ENCODE data around the gene VAMP8.
"Not testable (repeated sequence)": the region's sequence is repeated elsewhere in the genome, so short reads cannot be mapped to it uniquely, and the experiment has no call there.

Gene VAMP8

DNA sequence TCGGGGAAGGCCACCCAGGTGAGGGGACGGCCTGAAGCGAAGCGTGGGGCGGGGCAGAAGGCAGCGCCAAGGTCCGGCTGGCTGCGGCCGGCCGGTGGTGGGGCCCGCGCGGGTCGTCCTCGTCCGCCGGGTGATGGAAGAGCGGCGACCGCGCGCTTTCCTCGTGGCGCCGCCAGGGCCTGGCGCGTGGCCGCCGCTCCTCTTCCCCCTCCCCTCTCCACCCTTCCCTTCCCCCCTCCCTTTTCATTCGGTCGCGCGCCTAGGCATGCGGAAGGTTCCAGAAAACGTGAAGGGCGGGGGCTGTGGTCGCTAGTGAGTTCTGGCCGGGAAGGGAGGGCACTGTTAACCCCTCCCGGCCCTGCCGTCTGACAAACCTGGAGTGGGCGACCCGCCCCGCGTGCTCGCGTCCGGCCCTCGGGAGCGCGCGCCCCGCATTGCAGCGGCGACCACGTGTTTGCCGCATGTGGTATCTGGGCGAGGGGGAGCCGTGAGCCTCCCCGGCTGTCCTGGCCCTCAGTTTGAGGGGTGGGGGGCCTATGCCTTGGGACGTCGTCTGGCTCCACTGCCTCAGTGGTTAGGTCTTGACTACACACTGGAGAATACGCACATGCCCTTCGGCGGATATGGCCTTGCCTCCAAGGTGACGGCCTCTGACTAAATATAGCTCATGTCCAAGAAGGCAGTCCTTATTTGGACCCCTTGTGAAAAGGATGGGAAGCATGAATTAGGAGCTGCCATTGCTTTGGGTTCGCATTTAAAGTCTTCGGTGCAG, 37.8 kb upstream of the VAMP8 start:
- Histone ChIP-seq H3K36me3 (ENCODE audit: control insufficient read depth, low read depth, low read length) (peaks cover 45% of the 10 kb centered on the region), H3K9me3 (ENCODE audit: control insufficient read depth, low read depth, low read length) (no peaks in the 10 kb centered on the region), H3K27me3 (ENCODE audit: control insufficient read depth, insufficient read depth, low read length) (no peaks in the 10 kb centered on the region), H3K27ac (ENCODE audit: low read length) (peak overlapping the region; percentile 86), H3K4me1 (ENCODE audit: control insufficient read depth, low read depth, low read length) (peaks cover 16% of the 10 kb centered on the region), H3K4me3 (ENCODE audit: low read length) (peak overlapping the region; percentile 89), H3K9ac (ENCODE audit: low read length) (peak overlapping the region; percentile 100)

DNA sequence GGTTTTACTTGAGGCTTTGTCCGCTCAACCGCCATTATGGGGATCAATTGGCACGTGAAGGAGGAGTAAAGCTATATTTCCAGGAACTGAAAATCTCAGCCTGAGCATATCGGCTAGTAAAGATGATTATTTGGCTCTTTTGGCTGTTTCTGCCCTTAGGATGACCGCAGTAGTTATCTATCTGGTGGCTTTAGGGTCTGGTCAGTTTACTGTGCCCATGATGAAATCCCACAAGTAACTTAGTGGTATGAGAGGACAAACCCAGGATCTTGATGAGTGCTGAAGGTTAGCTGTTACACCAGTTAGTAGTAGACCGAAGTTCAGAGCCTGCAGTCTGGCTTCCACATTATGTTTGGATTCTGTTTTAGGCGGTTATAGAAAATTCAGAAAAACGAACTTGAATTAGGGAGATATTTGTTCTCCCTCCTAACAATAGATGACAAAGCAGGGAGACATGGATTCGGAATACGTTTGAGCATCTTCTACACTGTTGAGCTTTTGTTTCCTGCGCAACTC, 37.2 kb upstream of the VAMP8 start:
- Histone ChIP-seq H3K9me3 (ENCODE audit: control insufficient read depth, low read depth, low read length) (no peaks in the 10 kb centered on the region), H3K9ac (ENCODE audit: low read length) (peak overlapping the region; percentile 100), H3K27ac (ENCODE audit: low read length) (peak overlapping the region; percentile 62), H3K4me3 (ENCODE audit: low read length) (peak overlapping the region; percentile 89), H3K4me1 (ENCODE audit: control insufficient read depth, low read depth, low read length) (peaks cover 16% of the 10 kb centered on the region), H3K27me3 (ENCODE audit: control insufficient read depth, insufficient read depth, low read length) (no peaks in the 10 kb centered on the region), H3K36me3 (ENCODE audit: control insufficient read depth, low read depth, low read length) (peaks cover 51% of the 10 kb centered on the region)

GRCh38 chr2:85541262-85541661, 36.1 kb upstream of the VAMP8 start:
- H3K4me3 ChIP-seq (ENCODE audit: low read length), result peak overlapping the region; percentile 89
- H3K9ac ChIP-seq (ENCODE audit: low read length), result peak overlapping the region; percentile 100
- H3K9me3 ChIP-seq (ENCODE audit: control insufficient read depth, low read depth, low read length), result no peaks in the 10 kb centered on the region
- H3K4me1 ChIP-seq (ENCODE audit: control insufficient read depth, low read depth, low read length), result peaks cover 16% of the 10 kb centered on the region
- H3K36me3 ChIP-seq (ENCODE audit: control insufficient read depth, low read depth, low read length), result peaks cover 61% of the 10 kb centered on the region
- no peaks in the 10 kb centered on the region for H3K27me3 ChIP-seq (ENCODE audit: control insufficient read depth, insufficient read depth, low read length)
- H3K27ac ChIP-seq (ENCODE audit: low read length), result no peak overlapping the region

DNA sequence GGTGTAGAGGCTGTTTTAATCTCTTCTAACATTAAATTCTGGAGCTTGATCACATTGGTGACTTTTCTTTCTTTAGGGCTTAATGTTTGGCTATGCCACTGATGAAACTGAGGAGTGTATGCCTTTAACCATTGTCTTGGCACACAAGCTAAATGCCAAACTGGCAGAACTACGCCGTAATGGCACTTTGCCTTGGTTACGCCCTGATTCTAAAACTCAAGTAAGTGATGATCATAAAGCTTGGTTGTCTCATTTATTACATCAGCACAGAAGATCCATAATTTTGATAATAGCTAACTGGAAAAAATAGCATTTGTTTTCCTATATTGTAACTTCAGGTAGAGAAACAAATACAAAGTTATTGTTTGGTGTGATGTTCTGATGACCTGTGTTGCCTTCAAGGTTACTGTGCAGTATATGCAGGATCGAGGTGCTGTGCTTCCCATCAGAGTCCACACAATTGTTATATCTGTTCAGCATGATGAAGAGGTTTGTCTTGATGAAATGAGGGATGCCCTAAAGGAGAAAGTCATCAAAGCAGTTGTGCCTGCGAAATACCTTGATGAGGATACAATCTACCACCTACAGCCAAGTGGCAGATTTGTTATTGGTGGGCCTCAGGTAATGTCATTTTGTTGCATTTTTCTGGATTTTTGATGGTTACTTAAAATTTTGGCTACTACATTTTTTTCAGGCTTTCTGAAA, 35.5 kb upstream of the VAMP8 start:
- Histone ChIP-seq H3K4me1 (ENCODE audit: control insufficient read depth, low read depth, low read length) (peaks cover 14% of the 10 kb centered on the region), H3K36me3 (ENCODE audit: control insufficient read depth, low read depth, low read length) (peaks cover 61% of the 10 kb centered on the region), H3K27ac (ENCODE audit: low read length) (no peak overlapping the region), H3K27me3 (ENCODE audit: control insufficient read depth, insufficient read depth, low read length) (no peaks in the 10 kb centered on the region), H3K9me3 (ENCODE audit: control insufficient read depth, low read depth, low read length) (no peaks in the 10 kb centered on the region), H3K9ac (ENCODE audit: low read length) (peak overlapping the region; percentile 100), H3K4me3 (ENCODE audit: low read length) (peak overlapping the region; percentile 89)

DNA sequence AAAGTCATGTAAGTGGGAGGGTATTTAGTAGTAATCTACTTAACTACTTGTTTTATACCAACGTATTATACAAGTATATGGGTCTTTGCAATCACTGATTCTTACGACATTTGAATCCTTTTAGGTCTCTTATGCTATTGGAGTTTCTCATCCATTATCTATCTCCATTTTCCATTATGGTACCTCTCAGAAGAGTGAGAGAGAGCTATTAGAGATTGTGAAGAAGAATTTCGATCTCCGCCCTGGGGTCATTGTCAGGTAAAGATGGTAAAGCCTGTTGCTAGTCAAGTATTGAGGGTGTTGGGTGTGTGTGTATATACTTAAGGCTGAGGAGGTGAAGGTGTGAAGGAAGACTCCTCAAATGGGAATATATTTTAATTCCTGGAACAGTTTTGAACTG, 34.6 kb upstream of the VAMP8 start:
- Histone ChIP-seq H3K36me3 (ENCODE audit: control insufficient read depth, low read depth, low read length) (peaks cover 61% of the 10 kb centered on the region), H3K9ac (ENCODE audit: low read length) (no peak overlapping the region), H3K4me1 (ENCODE audit: control insufficient read depth, low read depth, low read length) (peaks cover 6% of the 10 kb centered on the region), H3K4me3 (ENCODE audit: low read length) (no peak overlapping the region), H3K9me3 (ENCODE audit: control insufficient read depth, low read depth, low read length) (no peaks in the 10 kb centered on the region), H3K27ac (ENCODE audit: low read length) (no peak overlapping the region), H3K27me3 (ENCODE audit: control insufficient read depth, insufficient read depth, low read length) (no peaks in the 10 kb centered on the region)

DNA sequence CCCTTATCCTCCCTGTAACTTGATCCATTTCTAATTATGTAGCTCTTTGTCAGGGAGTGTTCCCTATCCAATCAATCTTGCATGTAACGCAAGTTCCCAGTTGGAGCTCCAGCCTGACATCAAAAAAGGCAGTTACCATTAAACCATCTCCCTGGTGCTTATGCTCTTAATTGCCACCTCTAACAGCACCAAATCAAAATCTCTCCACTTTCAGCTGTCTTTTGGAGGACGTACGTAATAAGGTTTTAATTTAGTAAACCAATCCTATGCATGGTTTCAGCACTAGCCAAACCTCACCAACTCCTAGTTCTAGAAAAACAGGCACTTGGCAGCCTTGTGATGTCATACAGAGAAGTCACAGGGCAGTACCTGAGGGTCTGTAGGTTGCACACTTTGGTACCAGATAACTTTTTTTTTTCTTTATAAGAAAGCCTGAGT, 33.1 kb upstream of the VAMP8 start:
- not testable (repeated sequence) for H3K9me3 ChIP-seq (ENCODE audit: control insufficient read depth, low read depth, low read length); H3K9ac ChIP-seq (ENCODE audit: low read length); H3K27ac ChIP-seq (ENCODE audit: low read length); H3K27me3 ChIP-seq (ENCODE audit: control insufficient read depth, insufficient read depth, low read length); H3K4me3 ChIP-seq (ENCODE audit: low read length); H3K4me1 ChIP-seq (ENCODE audit: control insufficient read depth, low read depth, low read length)
- peaks cover 61% of the 10 kb centered on the region for H3K36me3 ChIP-seq (ENCODE audit: control insufficient read depth, low read depth, low read length)

GRCh38 chr2:85544915-85545779, 32.2 kb upstream of the VAMP8 start:
- not testable (repeated sequence) for H3K9ac ChIP-seq (ENCODE audit: low read length); H3K27ac ChIP-seq (ENCODE audit: low read length)
- H3K36me3 ChIP-seq (ENCODE audit: control insufficient read depth, low read depth, low read length), result peaks cover 64% of the 10 kb centered on the region

GRCh38 chr2:85545780-85546240, 31.6 kb upstream of the VAMP8 start:
- H3K4me3 ChIP-seq (ENCODE audit: low read length), result no peak overlapping the region
- no peak overlapping the region for H3K27ac ChIP-seq (ENCODE audit: low read length)
- no peaks in the 10 kb centered on the region for H3K27me3 ChIP-seq (ENCODE audit: control insufficient read depth, insufficient read depth, low read length)
- no peaks in the 10 kb centered on the region for H3K9me3 ChIP-seq (ENCODE audit: control insufficient read depth, low read depth, low read length)
- H3K36me3 ChIP-seq (ENCODE audit: control insufficient read depth, low read depth, low read length), result peaks cover 64% of the 10 kb centered on the region
- no peak overlapping the region for H3K9ac ChIP-seq (ENCODE audit: low read length)
- peaks cover 6% of the 10 kb centered on the region for H3K4me1 ChIP-seq (ENCODE audit: control insufficient read depth, low read depth, low read length)

More at GRCh38 chr2:85544915-85545779, 32.2 kb upstream of the VAMP8 start:
- H3K9me3 ChIP-seq (ENCODE audit: control insufficient read depth, low read depth, low read length); H3K4me3 ChIP-seq (ENCODE audit: low read length); H3K27me3 ChIP-seq (ENCODE audit: control insufficient read depth, insufficient read depth, low read length); H3K4me1 ChIP-seq (ENCODE audit: control insufficient read depth, low read depth, low read length): not testable (repeated sequence)

DNA sequence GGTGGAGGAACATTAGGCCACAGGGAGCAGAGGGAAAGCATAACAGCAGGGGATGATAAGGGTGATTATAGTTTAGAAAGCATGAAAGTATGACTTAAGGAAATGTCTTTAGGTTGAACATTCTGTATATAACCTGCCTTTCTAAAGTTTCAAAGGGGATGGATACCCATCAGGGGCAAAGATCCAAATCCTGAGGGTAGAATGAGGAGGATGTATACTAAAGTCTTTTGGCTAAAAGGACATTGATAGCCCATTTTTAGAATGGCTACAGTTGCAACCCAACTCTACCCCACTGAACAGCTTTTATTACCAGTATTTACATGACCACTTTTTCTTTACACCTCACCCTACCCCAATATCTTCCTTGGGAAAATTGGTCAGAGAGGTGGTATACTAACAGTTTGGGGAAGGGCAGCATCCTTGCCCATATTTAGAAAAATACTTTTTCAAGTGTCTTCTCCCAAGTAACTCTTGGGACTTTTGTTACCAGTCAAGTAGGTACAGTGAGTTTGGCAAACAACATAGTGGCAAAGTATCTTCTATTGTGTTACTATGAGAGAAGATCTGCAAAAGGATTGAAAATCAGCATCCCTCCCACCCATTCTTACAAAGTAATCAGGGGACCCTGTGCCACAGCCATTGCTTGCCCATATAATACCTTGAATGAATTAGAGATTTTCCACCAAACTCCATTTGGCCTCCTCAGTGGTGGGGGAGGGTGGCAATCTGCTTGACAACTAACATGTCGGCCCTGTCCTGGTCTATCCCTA, 30.1 kb upstream of the VAMP8 start:
- Histone ChIP-seq H3K9ac (ENCODE audit: low read length) (no peak overlapping the region), H3K36me3 (ENCODE audit: control insufficient read depth, low read depth, low read length) (peaks cover 61% of the 10 kb centered on the region), H3K27me3 (ENCODE audit: control insufficient read depth, insufficient read depth, low read length) (no peaks in the 10 kb centered on the region), H3K4me1 (ENCODE audit: control insufficient read depth, low read depth, low read length) (no peaks in the 10 kb centered on the region), H3K4me3 (ENCODE audit: low read length) (no peak overlapping the region), H3K9me3 (ENCODE audit: control insufficient read depth, low read depth, low read length) (no peaks in the 10 kb centered on the region), H3K27ac (ENCODE audit: low read length) (no peak overlapping the region)

DNA sequence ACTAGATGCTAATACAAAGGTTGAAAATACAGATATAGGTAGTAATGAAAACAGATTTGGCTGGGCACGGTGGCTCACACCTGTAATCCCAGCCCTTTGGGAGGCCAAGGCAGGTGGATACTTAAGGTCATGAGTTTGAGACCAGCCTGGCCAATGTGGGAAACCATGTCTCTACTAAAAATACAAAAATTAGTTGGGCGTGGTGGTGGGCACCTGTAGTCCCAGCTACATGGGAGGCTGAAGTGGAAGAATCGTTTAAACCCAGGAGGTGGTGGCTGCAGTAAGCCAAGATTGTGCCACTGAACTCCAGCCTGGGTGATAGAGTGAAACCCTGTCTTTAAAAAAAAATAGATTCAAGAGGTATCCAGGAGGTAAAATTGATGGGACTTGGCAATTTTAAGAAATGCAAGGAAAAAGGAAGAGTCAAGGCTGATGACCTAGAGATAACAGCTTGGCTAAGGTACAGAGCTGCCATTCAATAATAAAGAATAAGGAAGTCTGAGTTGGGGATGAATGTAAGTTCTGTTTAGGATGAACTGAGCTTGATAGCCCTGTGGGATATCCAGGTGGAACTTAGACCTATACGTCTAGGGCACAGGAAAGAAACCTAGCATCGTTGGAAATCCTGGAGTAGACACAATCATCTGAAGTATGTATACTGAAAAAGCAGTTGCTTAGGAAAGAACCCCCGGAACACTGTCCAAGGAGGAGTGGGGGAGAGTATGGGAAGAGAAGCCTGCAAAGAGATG, 29.4 kb upstream of the VAMP8 start:
- H3K27ac ChIP-seq (ENCODE audit: low read length), result no peak overlapping the region
- H3K9me3 ChIP-seq (ENCODE audit: control insufficient read depth, low read depth, low read length), result no peaks in the 10 kb centered on the region
- H3K27me3 ChIP-seq (ENCODE audit: control insufficient read depth, insufficient read depth, low read length), result no peaks in the 10 kb centered on the region
- no peaks in the 10 kb centered on the region for H3K4me1 ChIP-seq (ENCODE audit: control insufficient read depth, low read depth, low read length)
- peaks cover 60% of the 10 kb centered on the region for H3K36me3 ChIP-seq (ENCODE audit: control insufficient read depth, low read depth, low read length)
- no peak overlapping the region for H3K4me3 ChIP-seq (ENCODE audit: low read length)
- H3K9ac ChIP-seq (ENCODE audit: low read length), result no peak overlapping the region

Data from iPS-18a (cell line).